ENCODE measurements around the gene FAM210A.

The FAM210A gene

GRCh38 chr18:13622751-13623150, 103.6 kb downstream of the FAM210A start:
- H3K4me3 ChIP-seq (ENCODE audit: low read depth, low read length, poor library complexity, severe bottlenecking) = no peak overlapping the region
- no peaks in the 10 kb centered on the region for H3K9me3 ChIP-seq (ENCODE audit: low read length)
- no peak overlapping the region for H3K27ac ChIP-seq (ENCODE audit: low read depth, low read length, poor library complexity, severe bottlenecking)
- H4K20me1 ChIP-seq (ENCODE audit: insufficient read depth, low read length) = no peaks in the 10 kb centered on the region
- H3K36me3 ChIP-seq (ENCODE audit: insufficient read depth, low read length) = peaks cover 74% of the 10 kb centered on the region
- H3K4me2 ChIP-seq (ENCODE audit: low read length) = no peak overlapping the region
- H3F3A ChIP-seq (ENCODE audit: insufficient read depth, low read length) = no peaks in the 10 kb centered on the region
- H3K27me3 ChIP-seq (ENCODE audit: insufficient read depth, low read length) = no peaks in the 10 kb centered on the region
- peaks cover 30% of the 10 kb centered on the region for H3K79me2 ChIP-seq (ENCODE audit: insufficient read depth, low read length)
- no peak for TF ChIP-seq CTCF (IDR thresholded peaks at IDR 0.05; ENCODE audit: low read length)
- TF ChIP-seq EZH2 (IDR thresholded peaks at IDR 0.05; ENCODE audit: borderline replicate concordance, low read length) = no peak
- no peak overlapping the region for H2AFZ ChIP-seq (ENCODE audit: low read length)
- peaks cover 78% of the 10 kb centered on the region for H3K4me1 ChIP-seq (ENCODE audit: insufficient read depth, low read length, severe bottlenecking)
- no peaks in the 10 kb centered on the region for H3K9me2 ChIP-seq (ENCODE audit: low read depth, low read length)
- no peak overlapping the region for H3K9ac ChIP-seq (ENCODE audit: low read length)

- Histone ChIP-seq H3F3A (ENCODE audit: insufficient read depth, low read length) (no peaks in the 10 kb centered on the region), H3K9me3 (ENCODE audit: low read length) (no peaks in the 10 kb centered on the region), H3K36me3 (ENCODE audit: insufficient read depth, low read length) (peaks cover 68% of the 10 kb centered on the region), H3K4me1 (ENCODE audit: insufficient read depth, low read length, severe bottlenecking) (peaks cover 78% of the 10 kb centered on the region), H3K9ac (ENCODE audit: low read length) (no peak overlapping the region), H3K27me3 (ENCODE audit: insufficient read depth, low read length) (no peaks in the 10 kb centered on the region), H3K4me2 (ENCODE audit: low read length) (no peak overlapping the region), H2AFZ (ENCODE audit: low read length) (no peak overlapping the region), H3K79me2 (ENCODE audit: insufficient read depth, low read length) (peaks cover 30% of the 10 kb centered on the region), H3K4me3 (ENCODE audit: low read depth, low read length, poor library complexity, severe bottlenecking) (no peak overlapping the region), H3K27ac (ENCODE audit: low read depth, low read length, poor library complexity, severe bottlenecking) (no peak overlapping the region), H4K20me1 (ENCODE audit: insufficient read depth, low read length) (no peaks in the 10 kb centered on the region), H3K9me2 (ENCODE audit: low read depth, low read length) (no peaks in the 10 kb centered on the region)
- TF ChIP-seq EZH2 (IDR thresholded peaks at IDR 0.05; ENCODE audit: borderline replicate concordance, low read length) = no peak
- no peak for TF ChIP-seq CTCF (IDR thresholded peaks at IDR 0.05; ENCODE audit: low read length)
Measured at GRCh38 chr18:13621886-13622619, 104.3 kb downstream of the FAM210A start.

- TF ChIP-seq CTCF (IDR thresholded peaks at IDR 0.05; ENCODE audit: low read length) (no peak), EZH2 (IDR thresholded peaks at IDR 0.05; ENCODE audit: borderline replicate concordance, low read length) (no peak)
- Histone ChIP-seq H4K20me1 (ENCODE audit: insufficient read depth, low read length) (no peaks in the 10 kb centered on the region), H3K27me3 (ENCODE audit: insufficient read depth, low read length) (no peaks in the 10 kb centered on the region), H3K27ac (ENCODE audit: low read depth, low read length, poor library complexity, severe bottlenecking) (no peak overlapping the region), H2AFZ (ENCODE audit: low read length) (no peak overlapping the region), H3F3A (ENCODE audit: insufficient read depth, low read length) (no peaks in the 10 kb centered on the region), H3K36me3 (ENCODE audit: insufficient read depth, low read length) (peaks cover 64% of the 10 kb centered on the region), H3K9me2 (ENCODE audit: low read depth, low read length) (no peaks in the 10 kb centered on the region), H3K9ac (ENCODE audit: low read length) (no peak overlapping the region), H3K4me2 (ENCODE audit: low read length) (no peak overlapping the region), H3K4me3 (ENCODE audit: low read depth, low read length, poor library complexity, severe bottlenecking) (no peak overlapping the region), H3K4me1 (ENCODE audit: insufficient read depth, low read length, severe bottlenecking) (peaks cover 78% of the 10 kb centered on the region), H3K9me3 (ENCODE audit: low read length) (no peaks in the 10 kb centered on the region), H3K79me2 (ENCODE audit: insufficient read depth, low read length) (peaks cover 31% of the 10 kb centered on the region)
Measured at GRCh38 chr18:13621446-13621849, 104.9 kb downstream of the FAM210A start.

Measured in OCI-LY1 (cell line).